GM04504 (cell line): ENCODE results near the gene SLC41A3.
"Not testable (repeated sequence)": the region's sequence is repeated elsewhere in the genome, so short reads cannot be mapped to it uniquely, and the experiment has no call there.

Experiments used
- DNase-seq: peaks from one replicate; pipeline ENCODE4 v3.0.0-alpha.2; 2012; ENCODE audit warnings: low read depth

Gene SLC41A3

DNA sequence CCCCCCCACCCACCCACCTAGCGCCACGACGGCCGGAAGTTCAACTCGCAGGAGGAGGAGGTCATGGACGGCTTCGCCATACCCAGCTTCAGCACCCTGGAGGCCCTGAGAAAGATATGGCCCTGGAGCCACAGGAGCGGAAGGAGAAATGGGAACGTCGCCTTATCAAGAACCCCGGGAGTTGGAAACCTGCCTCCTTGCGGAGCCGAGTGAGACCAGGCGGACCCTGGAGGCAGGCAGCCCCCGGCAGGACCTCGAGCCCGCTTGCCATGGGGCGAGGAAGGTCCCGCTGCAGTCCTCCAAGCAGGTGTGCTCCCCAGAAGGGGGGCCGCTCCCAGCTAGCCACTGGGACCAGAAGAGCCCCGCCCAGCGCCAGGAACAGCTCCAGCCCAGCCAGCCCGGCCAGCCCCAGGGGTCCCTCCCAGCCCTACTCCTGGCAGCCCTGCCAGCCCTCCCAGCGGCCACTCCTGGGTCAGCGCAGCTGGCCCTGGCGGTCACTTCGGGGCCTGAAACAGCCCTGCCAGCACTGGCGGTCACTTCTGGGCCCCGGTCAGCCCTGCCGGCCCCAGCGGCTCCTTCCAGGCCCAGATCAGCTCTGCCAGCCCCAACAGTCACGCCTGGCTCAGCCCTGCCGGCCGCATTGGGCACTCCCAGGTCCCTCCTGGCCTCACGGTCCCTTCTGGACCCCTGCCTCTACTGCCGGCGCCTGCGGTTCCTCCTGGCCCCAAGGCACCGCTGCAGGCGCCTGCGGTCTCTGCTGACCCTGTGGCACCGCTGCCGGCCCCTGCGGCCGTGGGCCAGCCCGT lies 125.2 kb downstream of the SLC41A3 start:
- no peak for DNase-seq

DNA sequence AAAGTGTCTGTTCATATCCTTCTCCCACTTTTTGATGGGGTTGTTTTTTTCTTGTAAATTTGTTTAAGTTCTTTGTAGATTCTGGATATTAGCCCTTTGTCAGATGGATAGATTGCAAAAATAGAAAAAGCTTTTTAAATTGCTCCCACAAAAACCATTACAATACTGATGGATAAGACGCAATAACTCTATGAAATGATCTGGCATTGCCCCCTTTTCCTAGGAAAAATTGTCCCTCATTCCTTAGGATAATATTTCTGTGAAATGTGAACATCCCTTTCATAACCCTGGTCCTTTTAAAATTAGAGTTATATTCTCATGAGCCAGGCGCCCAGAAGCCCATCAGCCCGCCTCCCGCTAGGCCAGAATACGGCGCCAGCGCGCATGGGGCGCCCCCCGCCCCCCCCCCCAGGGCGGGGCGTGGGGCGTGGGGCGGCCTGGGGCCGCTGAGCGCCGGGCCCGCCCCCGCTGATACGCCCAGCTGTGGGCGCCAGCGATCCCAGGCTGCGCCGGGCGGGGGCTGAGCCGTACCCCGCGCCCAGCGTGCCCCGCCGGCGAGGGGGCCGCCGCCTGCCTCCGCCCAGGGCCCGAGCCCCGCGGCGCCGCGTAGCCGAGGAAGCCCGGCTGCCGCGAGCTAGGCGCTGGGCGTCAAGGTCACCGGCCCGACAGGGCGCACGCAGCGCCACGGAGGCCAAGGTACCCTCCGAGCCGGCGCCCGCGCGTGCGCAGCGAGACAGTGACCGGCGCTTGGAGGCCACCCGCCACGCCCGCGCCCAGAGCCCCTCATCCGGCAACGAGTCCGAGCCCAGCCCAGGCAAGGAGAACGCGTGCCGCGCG lies 126.0 kb downstream of the SLC41A3 start:
- no peak for DNase-seq

DNA sequence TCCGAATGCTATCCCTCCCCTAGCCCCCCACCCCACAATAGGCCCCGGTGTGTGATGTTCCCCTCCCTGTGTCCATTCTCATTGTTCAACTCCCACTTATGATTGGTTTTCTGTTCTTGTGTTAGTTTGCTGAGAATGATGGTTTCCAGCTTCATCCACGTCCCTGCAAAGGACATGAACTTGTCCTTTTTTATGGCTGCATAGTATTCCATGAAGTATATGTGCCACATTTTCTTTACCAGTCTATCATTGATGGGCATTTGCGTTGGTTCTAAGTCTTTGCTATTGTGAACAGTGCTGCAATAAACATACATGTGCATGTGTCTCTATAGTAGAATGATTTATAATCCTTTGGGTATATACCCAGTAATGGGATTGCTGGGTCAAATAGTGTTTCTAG lies 126.9 kb downstream of the SLC41A3 start:
- DNase-seq: not testable (repeated sequence)
